GM12892 (cell line): ENCODE data around the gene MAB21L2.

Experiments used
- POLR2A ChIP-seq: IDR thresholded peaks from 2 replicates; pipeline ENCODE4 v1.6.1; 2011; ENCODE audit warnings: low read depth, low read length, control low read depth
- POLR2AphosphoS5 ChIP-seq: IDR thresholded peaks from 2 replicates; pipeline ENCODE4 v1.6.1; 2011; ENCODE audit warnings: low read depth, low read length, control low read depth
- TAF1 ChIP-seq: IDR thresholded peaks from 2 replicates; pipeline ENCODE4 v1.6.1; 2011; ENCODE audit warnings: low read depth, mild to moderate bottlenecking, control low read depth, low read length, borderline replicate concordance

GRCh38 chr4:150600812-150601445 lies 19.0 kb downstream of the MAB21L2 start:
- TF ChIP-seq POLR2AphosphoS5 (no peak), POLR2A (no peak), TAF1 (no peak)
